KBM-7 (cell line): Measurements from ENCODE around the gene RUSC1.

Experiments
- DNase-seq: peaks from one replicate; pipeline ENCODE4 v3.0.0-alpha.2; 2015
- in situ Hi-C: fragments of 300-500 bp; cut with MboI; formaldehyde crosslinking; loops from 2 replicates; pipeline ENCODE4 v1.14.3; 2020; ENCODE audit warnings: low sequenced_read_pairs, low pct_unique_long_range_greater_than_20kb, mixed read lengths

Gene RUSC1

DNA sequence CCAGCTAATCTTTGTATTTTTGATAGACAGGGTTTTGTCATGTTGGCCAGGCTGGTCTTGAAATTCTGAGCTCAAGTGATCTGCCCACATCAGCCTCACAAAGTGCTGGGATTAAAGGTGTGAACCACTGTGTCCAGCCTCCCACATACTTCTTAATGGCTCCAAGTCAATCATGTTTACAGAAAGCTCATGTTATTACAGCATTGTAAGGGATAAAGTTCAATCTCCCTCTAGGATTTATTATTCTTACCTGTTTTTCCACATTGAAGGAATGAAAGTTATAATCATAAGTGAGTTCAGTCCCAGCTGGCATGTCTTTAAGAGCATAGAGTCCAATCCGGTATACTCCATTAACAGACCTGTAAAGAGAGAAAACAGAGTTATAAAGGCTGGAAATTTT is 39.4 kb downstream of the RUSC1 start:
- DNase-seq = no peak
- in situ Hi-C loops = no loop called here

DNA sequence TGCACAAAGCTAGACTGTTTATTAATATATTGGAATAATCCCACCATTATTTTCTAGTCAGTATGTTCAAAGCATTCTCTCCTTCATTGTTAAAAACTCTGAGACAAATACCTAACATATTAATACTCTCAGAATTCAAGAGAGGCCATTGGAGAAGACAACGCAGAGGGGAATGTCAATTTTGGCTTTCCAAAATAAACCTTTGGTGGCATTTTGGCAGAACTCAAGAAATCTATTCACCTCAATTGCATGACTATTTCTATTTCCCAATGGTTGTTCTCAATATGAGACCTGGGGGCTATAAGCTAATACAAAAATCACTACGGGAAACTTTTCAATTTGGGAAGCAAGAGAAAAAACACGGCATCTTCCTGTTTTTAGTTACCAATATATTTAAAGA is 58.5 kb downstream of the RUSC1 start:
- in situ Hi-C loops = no loop called here

DNA sequence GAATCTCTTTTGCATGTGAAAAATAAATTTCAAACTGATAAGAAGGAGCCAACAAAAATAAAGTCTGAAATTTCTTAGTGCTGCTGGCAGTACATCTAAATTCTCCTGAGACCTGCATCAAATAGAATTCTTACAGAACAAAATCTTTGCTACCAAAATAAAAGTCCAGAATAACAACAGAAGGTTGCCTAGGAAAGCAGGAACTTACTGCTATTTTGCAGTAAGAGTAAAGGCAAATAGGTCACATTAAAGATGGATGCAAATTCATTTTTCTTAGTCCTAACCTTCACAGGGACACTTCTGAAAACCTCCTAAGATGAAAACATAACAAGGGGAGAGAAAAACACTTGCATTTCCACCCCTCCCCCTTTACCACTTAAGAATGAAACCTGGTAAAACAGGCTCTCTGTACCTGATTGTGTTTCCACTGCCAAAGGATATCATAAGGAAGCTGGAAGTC is 59.0 kb downstream of the RUSC1 start:
- in situ Hi-C loops = no loop called here
- DNase-seq = peak; percentile 23

More for the DNA sequence above, 58.5 kb downstream of the RUSC1 start:
- DNase-seq = no peak
